Lower leg skin (tissue), 3 donors: Measurements from ENCODE around the gene OR10P1.

Source experiments
- POLR2A ChIP-seq, 2 donors: fragments of 450-650 bp; IDR thresholded peaks; one replicate each; pipeline ENCODE4 v1.6.1; 2016 to 2017; ENCODE audit warnings: antibody characterized with exemption in 2 of 2, mild to moderate bottlenecking in 1 of 2, moderate library complexity in 1 of 2
- TF ChIP-seq, protein P1 (sequence below), 3 donors: fragments of 450-650 bp; IDR thresholded peaks; one replicate each; pipeline ENCODE4 v1.5.1; 2016; ENCODE audit warnings: antibody characterized with exemption in 3 of 3, mild to moderate bottlenecking in 3 of 3, moderate library complexity in 2 of 3

DNA sequence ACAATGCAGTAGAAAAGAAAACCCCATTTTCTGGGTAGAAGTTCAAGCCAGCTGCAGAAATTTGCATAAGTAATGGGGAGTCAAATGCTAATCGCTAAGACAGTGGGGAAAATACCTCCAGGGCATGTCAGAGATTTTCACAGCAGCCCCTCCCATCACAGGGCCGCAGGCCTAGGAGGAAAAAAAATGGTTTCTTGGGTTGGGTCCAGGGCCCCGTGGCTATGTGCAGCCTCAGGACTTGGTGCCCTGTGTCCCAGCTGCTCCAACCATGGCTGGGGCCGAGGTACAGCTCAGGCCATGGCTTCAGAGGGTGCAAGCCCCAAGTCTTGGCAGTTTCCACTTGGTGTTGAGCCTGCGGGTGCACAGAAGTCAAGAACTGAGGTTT lies 14.6 kb downstream of the OR10P1 start:
- TF ChIP-seq POLR2A (IDR thresholded peaks at IDR 0.05) = no peak
- TF ChIP-seq, protein P1, sequence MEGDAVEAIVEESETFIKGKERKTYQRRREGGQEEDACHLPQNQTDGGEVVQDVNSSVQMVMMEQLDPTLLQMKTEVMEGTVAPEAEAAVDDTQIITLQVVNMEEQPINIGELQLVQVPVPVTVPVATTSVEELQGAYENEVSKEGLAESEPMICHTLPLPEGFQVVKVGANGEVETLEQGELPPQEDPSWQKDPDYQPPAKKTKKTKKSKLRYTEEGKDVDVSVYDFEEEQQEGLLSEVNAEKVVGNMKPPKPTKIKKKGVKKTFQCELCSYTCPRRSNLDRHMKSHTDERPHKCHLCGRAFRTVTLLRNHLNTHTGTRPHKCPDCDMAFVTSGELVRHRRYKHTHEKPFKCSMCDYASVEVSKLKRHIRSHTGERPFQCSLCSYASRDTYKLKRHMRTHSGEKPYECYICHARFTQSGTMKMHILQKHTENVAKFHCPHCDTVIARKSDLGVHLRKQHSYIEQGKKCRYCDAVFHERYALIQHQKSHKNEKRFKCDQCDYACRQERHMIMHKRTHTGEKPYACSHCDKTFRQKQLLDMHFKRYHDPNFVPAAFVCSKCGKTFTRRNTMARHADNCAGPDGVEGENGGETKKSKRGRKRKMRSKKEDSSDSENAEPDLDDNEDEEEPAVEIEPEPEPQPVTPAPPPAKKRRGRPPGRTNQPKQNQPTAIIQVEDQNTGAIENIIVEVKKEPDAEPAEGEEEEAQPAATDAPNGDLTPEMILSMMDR (IDR thresholded peaks at IDR 0.05) = no peak
